ENCODE measurements around the gene LRRC43. TPM values are rescaled to one million over a fixed set of nuclear protein-coding genes. Genes with fewer than 3 reads are reported as not detected.
"Not testable (repeated sequence)": the region's sequence is repeated elsewhere in the genome, so short reads cannot be mapped to it uniquely, and the experiment has no call there.

LRRC43 gene
- total RNA-seq, 1 experiment from 2014 or later, result not detected

DNA sequence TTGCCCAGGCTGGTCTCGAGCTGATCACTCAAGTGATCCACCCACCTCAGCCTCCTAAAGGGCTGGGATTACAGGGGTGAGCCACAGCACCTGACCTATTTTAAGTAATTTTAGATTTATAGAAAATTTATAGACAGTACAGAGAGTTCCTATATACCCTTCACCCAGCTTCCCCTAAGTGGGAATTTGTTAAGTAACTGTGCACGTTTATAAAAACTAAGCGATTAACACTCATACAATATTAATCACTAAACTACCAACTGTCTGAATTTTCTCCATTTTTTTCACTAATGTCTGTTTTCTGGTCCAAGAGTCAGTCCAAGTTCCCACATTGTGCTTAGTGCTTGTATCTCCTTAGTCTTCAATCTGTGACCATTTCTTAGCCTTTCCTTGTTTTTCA, 14.4 kb upstream of the LRRC43 start:
- no peak for DNase-seq
- Histone ChIP-seq H3K27me3 (ENCODE audit: control insufficient read depth, insufficient read depth, low read length) (no peaks in the 10 kb centered on the region), H3K4me3 (ENCODE audit: insufficient read depth, low read depth, low read length) (no peak overlapping the region), H3K36me3 (replicated peaks; ENCODE audit: control insufficient read depth, insufficient read depth, low read length) (no peaks in the 10 kb centered on the region)

DNA sequence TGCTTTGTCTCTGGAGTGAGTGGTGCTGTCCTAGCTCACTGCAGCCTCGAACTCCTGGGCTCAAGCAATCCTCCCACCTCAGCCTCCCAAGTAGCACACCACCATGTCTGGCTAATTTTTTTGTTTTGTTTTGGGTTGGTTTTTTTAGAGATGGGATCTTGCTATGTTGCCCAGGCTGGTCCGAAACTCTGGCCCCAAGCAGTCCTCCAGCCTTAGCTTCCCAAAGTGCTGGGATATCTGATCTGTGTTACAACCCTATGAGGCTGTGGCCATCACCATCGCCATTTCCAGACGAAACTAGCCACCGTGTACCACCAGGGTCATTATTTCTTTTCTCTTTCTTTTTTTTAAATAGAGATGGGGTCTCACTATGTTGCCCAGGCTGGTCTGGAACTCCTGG, 11.5 kb upstream of the LRRC43 start:
- DNase-seq, result no peak
- Histone ChIP-seq H3K36me3 (replicated peaks; ENCODE audit: control insufficient read depth, insufficient read depth, low read length) (no peaks in the 10 kb centered on the region), H3K27me3 (ENCODE audit: control insufficient read depth, insufficient read depth, low read length) (no peaks in the 10 kb centered on the region), H3K4me3 (ENCODE audit: insufficient read depth, low read depth, low read length) (no peak overlapping the region)

DNA sequence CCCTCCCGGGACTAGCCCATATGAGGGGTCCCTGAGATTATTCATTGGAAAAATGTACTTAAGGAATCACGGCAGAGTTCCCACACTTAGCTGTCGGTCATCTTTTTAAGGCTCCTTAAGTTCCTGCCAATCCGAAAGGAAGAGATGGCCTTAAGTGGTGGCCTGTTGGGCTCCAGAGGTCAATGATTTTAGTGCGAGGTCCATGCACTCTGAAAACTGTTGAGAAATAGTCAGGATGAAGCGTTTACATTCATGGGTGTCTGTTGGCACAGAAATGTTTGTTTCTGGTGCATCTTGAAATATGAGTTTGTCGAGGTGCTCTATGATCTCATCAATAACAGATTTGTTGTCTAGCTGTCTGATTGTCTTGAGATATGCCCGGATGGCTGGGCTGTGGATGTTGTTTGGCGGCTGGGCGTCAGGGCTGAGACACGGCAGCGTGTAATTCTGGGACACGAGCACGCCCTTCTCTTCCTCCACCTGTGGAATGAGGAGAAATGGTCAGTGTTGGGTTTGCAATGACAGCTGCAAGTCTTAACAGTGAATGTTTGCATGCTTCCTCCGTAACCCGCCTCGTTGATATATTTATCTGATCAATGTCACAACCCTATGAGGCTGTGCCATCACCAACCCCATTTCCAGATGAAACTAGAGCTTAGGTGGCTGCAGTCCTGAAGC, 10.5 kb upstream of the LRRC43 start:
- H3K36me3 ChIP-seq (replicated peaks; ENCODE audit: control insufficient read depth, insufficient read depth, low read length), result no peaks in the 10 kb centered on the region
- no peak for DNase-seq
- no peak overlapping the region for H3K4me3 ChIP-seq (ENCODE audit: insufficient read depth, low read depth, low read length)
- no peaks in the 10 kb centered on the region for H3K27me3 ChIP-seq (ENCODE audit: control insufficient read depth, insufficient read depth, low read length)

DNA sequence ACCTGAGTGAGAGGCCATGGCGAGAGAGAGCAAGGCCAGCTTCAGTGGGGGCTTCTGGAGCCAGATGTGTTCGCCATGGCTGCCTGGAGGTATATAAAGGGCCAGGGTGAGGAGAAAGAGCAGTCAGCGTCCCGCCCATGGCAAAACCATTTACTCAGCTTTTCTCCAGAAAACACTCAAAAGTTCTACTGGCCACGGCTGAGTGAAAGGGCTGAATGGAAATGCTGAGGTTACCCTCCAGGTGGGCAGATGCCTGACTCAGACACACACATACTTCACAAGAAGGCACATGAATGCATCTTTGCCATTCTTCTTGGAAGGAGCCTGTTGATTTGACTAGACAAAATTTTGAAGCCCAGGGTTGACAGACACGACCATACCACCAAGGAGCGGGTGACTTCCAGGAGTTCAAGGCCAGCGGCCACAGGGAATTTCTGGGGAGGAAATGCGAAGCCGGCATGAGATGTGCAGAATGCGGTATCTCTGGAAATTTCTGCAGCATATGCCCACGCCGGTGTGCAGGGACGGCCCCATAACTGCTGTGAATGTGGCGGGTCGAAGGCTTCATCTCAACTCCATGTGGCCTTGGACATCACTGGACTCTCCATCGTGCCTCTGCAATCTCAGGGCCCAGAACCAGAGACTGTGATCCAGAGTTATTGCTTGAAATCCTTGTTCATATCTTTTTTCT, 8.6 kb upstream of the LRRC43 start, which contains the start of gene IL31:
IL31 (minus strand) TSS at position 67 of the 691 bp plus-strand sequence; CDS start at position 18, 49 bp downstream.
- H3K36me3 ChIP-seq (replicated peaks; ENCODE audit: control insufficient read depth, insufficient read depth, low read length), result no peaks in the 10 kb centered on the region
- H3K27me3 ChIP-seq (ENCODE audit: control insufficient read depth, insufficient read depth, low read length), result no peaks in the 10 kb centered on the region
- H3K4me3 ChIP-seq (ENCODE audit: insufficient read depth, low read depth, low read length), result no peak within 1 kb of the TSS
- no peak for DNase-seq

DNA sequence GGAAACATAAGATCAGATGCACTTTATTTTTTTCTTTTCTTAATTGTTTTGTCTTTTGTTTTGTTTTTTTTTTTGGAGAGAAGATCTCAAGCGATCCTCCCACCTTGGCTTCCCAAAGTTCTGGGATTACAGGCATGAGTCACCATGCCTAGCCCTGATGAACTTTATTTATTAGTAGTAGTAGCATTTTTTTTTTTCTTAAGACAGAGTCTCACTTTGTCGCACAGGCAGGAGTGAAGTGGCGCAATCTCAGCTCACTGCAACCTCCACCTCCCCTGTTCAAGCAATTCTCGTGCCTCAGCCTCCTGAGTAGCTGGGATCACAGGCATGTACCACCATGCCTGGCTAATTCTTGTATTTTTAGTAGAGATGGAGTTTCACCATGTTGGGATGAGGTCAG, 6.5 kb upstream of the LRRC43 start:
- DNase-seq; H3K36me3 ChIP-seq (replicated peaks; ENCODE audit: control insufficient read depth, insufficient read depth, low read length); H3K4me3 ChIP-seq (ENCODE audit: insufficient read depth, low read depth, low read length); H3K27me3 ChIP-seq (ENCODE audit: control insufficient read depth, insufficient read depth, low read length): not testable (repeated sequence)

DNA sequence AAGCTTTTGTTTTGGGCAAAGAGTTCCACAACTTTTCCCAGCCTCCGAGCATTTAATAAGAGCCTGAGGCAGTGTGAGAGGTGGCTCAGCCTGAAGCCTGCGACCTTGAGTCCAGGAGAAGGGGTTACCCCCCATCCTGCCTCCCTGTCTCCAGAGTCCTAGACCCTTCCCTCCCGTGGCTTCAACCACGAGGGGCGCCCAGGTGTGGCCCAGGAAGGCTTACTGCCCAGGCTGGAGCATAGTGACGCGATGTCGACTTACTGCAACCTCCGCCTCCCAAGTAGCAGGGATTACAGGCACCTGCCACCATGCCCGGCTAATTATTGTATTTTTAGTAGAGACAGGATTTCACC, 641 bp downstream of the LRRC43 start:
- Histone ChIP-seq H3K27me3 (ENCODE audit: control insufficient read depth, insufficient read depth, low read length) (peaks cover 11% of the 10 kb centered on the region), H3K36me3 (replicated peaks; ENCODE audit: control insufficient read depth, insufficient read depth, low read length) (no peaks in the 10 kb centered on the region), H3K4me3 (ENCODE audit: insufficient read depth, low read depth, low read length) (peak overlapping the region; percentile 62)
- peak; percentile 68 for DNase-seq

DNA sequence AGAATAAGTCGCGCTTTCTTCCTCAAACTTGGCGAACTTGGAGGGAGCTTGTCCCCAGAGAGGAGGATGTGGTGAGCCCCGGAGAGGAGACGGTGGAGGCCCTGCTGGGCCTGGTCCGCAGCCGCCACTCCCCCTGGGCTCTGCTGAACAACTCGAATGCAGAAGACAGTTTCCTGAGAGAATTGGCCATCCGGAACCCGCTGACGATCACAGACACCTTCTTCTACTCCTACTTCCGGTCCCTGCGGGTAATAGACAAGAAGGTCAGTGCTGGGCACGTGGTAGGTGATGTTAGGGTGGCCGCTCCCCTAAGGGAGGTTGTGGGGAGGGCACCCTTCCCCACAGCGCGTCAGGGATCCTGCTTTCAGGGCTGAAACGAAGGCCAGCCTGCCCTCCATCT, 1.6 kb downstream of the LRRC43 start:
- Histone ChIP-seq H3K27me3 (ENCODE audit: control insufficient read depth, insufficient read depth, low read length) (peaks cover 11% of the 10 kb centered on the region), H3K36me3 (replicated peaks; ENCODE audit: control insufficient read depth, insufficient read depth, low read length) (no peaks in the 10 kb centered on the region), H3K4me3 (ENCODE audit: insufficient read depth, low read depth, low read length) (no peak overlapping the region)
- no peak for DNase-seq

DNA sequence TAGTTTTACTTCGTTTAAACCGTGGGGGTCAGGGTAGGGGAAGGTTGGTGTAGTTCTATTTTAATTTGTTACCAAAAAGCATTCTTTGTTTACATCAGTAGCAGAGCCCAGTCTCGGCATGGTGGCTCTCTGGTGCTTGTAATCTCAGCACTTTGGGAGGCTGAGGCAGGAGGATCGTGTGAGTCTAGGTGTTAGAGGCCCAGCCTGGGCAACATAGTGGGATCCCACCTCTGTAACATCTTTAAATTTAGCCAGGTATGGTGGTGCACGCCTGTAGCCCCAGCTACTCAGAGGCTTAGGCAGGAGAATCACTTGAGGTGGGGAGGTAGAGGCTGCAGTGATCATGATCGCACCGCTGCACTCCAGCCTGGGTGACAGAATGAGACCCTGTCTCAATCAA, 2.2 kb downstream of the LRRC43 start:
- no peak overlapping the region for H3K4me3 ChIP-seq (ENCODE audit: insufficient read depth, low read depth, low read length)
- no peaks in the 10 kb centered on the region for H3K36me3 ChIP-seq (replicated peaks; ENCODE audit: control insufficient read depth, insufficient read depth, low read length)
- no peak for DNase-seq

DNA sequence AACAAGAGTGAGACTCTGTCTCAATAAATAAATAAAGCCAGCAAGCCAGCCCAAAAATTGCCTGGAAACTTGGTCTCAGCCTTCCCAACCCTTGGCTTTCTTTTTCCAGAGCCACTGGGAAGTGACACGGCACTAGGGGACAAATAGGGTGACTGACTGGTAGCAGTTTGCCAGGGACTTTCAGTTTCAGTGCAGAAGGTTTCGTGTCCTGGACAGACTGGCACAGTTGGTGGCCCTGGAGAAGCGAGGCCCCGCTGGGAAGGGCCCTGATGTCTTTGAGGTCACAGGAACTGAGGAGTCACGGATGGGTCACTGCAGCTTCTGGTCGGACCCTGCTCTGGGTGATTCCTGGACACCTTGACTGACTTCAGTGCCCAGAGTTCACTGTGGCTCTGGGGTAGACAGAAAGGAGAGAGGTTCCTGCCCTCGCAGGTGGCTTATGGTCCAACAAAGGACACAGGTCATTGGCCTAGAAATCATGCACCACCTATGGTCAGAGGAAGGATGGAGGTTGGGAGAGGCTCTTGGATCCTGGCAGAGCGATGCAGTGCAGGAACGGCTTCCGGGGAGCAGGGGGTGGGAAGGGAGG, 2.7 kb downstream of the LRRC43 start:
- Histone ChIP-seq H3K36me3 (replicated peaks; ENCODE audit: control insufficient read depth, insufficient read depth, low read length) (no peaks in the 10 kb centered on the region), H3K27me3 (ENCODE audit: control insufficient read depth, insufficient read depth, low read length) (peaks cover 11% of the 10 kb centered on the region), H3K4me3 (ENCODE audit: insufficient read depth, low read depth, low read length) (no peak overlapping the region)
- no peak for DNase-seq

More for the DNA sequence above, 2.2 kb downstream of the LRRC43 start:
- H3K27me3 ChIP-seq (ENCODE audit: control insufficient read depth, insufficient read depth, low read length), result peaks cover 11% of the 10 kb centered on the region

DNA sequence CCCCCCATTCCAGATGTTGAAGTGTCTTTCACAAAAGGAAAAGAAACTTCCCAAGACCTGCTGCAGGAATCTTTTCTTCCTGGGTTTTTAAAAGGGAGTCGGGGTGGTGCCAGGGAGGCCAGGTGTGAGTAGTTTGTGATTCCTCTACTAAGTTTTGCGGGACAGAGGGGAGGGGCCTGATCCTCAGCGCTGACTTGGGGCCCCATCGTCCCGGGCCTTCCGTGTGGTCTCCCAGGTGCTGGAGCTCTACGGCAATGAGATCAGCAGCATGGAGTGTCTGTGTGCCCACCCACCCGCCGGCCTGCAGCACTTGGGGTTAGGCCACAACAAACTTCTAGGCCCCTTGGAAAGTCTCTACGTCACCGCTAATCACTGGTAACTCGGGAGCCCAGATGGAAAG, 4.5 kb downstream of the LRRC43 start:
- Histone ChIP-seq H3K27me3 (ENCODE audit: control insufficient read depth, insufficient read depth, low read length) (peaks cover 11% of the 10 kb centered on the region), H3K4me3 (ENCODE audit: insufficient read depth, low read depth, low read length) (no peak overlapping the region), H3K36me3 (replicated peaks; ENCODE audit: control insufficient read depth, insufficient read depth, low read length) (no peaks in the 10 kb centered on the region)
- DNase-seq, result peak; percentile 68

DNA sequence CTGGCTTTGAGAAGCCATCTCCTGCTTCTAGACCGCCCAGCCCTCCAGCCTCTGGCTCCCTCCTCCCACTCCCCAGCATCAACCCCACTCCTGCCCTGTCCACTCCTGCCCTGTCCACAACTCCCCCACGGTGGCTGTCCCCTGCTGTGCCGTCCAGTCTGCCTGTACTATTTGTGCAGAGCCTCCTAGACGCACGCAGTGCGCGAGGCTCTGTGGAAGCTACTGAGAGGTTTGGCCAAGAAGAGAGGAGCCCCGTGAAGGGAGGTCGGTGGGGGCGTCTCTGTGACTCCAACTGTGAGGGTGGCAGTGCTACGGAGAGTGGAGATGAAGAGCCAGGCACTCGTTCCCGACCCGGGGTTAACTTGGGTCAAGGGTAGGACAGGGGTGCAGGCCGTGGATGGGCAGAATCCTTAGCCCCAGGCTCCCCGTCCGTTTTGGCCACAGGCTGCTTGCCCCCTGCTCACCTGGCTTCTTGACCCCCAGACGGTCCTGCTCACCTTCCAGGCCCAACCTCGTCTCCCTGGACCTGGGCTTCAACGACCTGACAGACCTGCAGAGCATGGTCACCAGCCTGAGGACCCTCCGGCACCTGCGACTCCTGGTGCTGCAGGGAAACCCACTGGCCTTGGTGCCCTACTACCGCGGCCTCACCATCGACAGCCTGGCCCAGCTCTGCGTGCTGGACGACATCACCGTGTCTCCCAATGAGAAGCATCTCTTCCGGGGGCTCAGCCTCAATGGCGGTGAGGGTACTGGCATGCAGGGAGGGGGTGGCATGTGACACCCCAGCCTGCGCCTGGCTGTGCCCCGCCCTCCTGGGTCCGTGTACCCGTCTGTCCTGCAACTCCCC, 6.9 kb downstream of the LRRC43 start:
- H3K36me3 ChIP-seq (replicated peaks; ENCODE audit: control insufficient read depth, insufficient read depth, low read length), result no peaks in the 10 kb centered on the region
- no peaks in the 10 kb centered on the region; the same call in 1 of the 2 replicates for H3K27me3 ChIP-seq (ENCODE audit: control insufficient read depth, insufficient read depth, low read length)
- H3K4me3 ChIP-seq (ENCODE audit: insufficient read depth, low read depth, low read length), result no peak overlapping the region
- DNase-seq, result no peak

DNA sequence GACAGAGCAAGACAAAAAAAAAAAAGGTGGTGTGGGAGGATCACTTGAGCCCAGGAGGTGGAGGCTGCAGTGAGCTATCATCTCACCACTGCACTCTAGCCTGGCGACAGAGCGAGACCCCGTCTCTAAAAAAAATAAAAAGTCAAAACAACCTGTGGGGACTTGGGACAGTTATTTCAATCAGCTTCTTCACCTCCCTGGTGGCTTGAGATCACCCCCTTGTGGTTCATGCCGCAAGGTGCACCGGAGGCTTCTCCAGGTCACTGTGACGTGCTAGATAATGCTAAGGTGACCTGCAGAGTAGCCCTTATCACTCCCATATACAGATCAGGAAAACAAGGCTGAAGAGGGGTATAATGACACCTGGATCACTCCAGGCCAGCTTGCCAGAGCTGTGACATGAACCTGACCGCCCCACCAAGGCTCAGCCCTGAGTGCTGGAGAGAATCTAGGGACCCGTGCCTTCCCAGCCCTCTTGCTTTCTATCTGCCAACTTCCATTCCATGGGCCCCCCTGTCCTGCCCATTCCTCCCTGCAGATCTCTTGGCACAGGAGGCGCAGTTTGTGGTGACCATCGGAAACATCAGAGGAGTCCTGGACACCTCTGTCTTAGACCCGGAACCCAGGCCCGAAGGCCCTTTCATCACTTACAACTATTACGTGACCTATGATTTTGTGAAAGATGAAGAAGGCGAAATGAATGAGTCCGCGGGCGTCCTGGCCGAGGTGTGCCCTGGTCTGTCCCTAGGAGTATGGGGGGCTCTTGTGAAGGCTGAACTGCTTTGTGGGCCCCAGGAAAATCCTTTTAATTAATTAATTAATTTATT, 8.1 kb downstream of the LRRC43 start:
- peak; percentile 92 for DNase-seq
- no peak overlapping the region for H3K4me3 ChIP-seq (ENCODE audit: insufficient read depth, low read depth, low read length)
- no peaks in the 10 kb centered on the region for H3K27me3 ChIP-seq (ENCODE audit: control insufficient read depth, insufficient read depth, low read length)
- H3K36me3 ChIP-seq (replicated peaks; ENCODE audit: control insufficient read depth, insufficient read depth, low read length), result no peaks in the 10 kb centered on the region

DNA sequence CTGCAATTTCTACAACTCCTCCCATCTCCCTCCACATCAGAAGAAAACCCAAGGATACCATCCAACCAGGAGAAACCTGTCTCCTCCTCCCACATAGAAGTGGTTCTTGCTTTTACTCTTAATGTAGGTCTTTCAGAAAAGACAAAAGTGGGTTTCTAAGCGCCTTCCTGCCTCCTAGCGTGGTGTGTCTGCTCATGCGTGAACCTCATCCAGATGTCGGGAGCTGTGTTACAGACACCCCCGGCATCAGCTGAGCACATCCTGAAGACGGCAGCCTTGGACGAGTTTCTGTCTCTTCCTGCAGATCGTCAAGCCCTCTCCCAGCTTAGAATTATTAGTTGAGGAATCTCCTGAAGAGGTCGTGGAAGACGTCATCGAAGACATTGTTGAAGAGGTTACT, 9.5 kb downstream of the LRRC43 start:
- H3K4me3 ChIP-seq (ENCODE audit: insufficient read depth, low read depth, low read length), result no peak overlapping the region
- DNase-seq, result no peak
- no peaks in the 10 kb centered on the region for H3K36me3 ChIP-seq (replicated peaks; ENCODE audit: control insufficient read depth, insufficient read depth, low read length)
- no peaks in the 10 kb centered on the region for H3K27me3 ChIP-seq (ENCODE audit: control insufficient read depth, insufficient read depth, low read length)

DNA sequence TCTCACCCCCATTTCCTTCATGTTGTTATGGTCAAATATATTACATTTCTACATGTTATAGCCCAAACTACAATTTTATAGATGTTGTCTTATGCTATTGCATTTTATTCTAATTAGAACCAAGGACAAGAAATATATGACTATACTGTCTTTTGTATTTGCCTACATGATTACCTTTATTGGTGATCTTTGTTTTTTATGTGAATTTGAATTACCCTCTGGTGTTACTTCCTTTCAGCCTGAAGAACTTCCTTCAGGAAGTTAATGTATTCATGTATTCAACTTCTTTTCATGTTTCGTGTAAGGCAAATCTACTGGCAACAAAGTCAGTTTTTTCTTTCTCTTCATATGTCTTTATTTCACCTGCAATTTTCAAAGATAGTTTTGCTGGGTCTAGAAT, 11.9 kb downstream of the LRRC43 start:
- no peak overlapping the region for H3K4me3 ChIP-seq (ENCODE audit: insufficient read depth, low read depth, low read length)
- DNase-seq, result no peak
- no peaks in the 10 kb centered on the region; the same call in 1 of the 2 replicates for H3K27me3 ChIP-seq (ENCODE audit: control insufficient read depth, insufficient read depth, low read length)
- no peaks in the 10 kb centered on the region for H3K36me3 ChIP-seq (replicated peaks; ENCODE audit: control insufficient read depth, insufficient read depth, low read length)

Data from H7 (cell line).